HepG2 (cell line): ENCODE measurements around the gene NECAB2. TPM values are rescaled to one million over a fixed set of nuclear protein-coding genes. Genes with fewer than 3 reads are reported as not detected.

Experiments
- ATAC-seq: fragments of 200-7000 bp; cut with Tn5 transposase; 3 replicates; pipeline ENCODE4 v1.9.1; 2020; ENCODE audit warnings: mild to moderate bottlenecking, moderate library complexity
- BruUV-seq: library from RNA; stranded (reverse); fragments of 400-500 nt; replicated peaks from 2 replicates; lab custom pipeline; 2021; lab: Mats Ljungman, UMichigan
- CTCF ChIA-PET: fragments of 300-600 bp; formaldehyde crosslinking; extraction: SDS; loops from one replicate; lab custom pipeline; 2021; ENCODE audit warnings: low total read pairs, inconsistent platforms, low intra/inter-chr PET ratio; lab: Yijun Ruan, JAX
- POLR2A ChIA-PET: fragments of 350-600 bp; sonication (Branson Sonifier 250); formaldehyde crosslinking; loops from one replicate; lab custom pipeline; 2020; ENCODE audit warnings: antibody characterized with exemption, inconsistent platforms; lab: Yijun Ruan, JAX
- DNase-seq: peaks from one replicate; pipeline ENCODE4 v3.0.0-alpha.2; 2015; ENCODE audit warnings: low spot score
- FAIRE-seq: peaks from 3 replicates; lab custom pipeline; 2011; peaks lifted over from hg19 to GRCh38; lab: Jason Lieb, UNC
- H2AFZ ChIP-seq: one replicate; pipeline ENCODE4 v1.6.1; 2011; ENCODE audit warnings: low read length, inconsistent platforms
- H3K27ac ChIP-seq: fragments of 300-600 bp; 3 replicates; pipeline ENCODE4 v1.8.0; 2011; ENCODE audit warnings: mixed run types, mild to moderate bottlenecking, mixed read lengths, low read length, inconsistent platforms; ENCODE audit not compliant: insufficient read depth; ENCODE audit errors: extremely low read length
- H3K27me3 ChIP-seq, 2 experiments: fragments of 200-600 bp in 1 of 2; 2 replicates in 1 of 2; 3 replicates in 1 of 2; pipeline versions ENCODE4 v1.6.0 to v1.8.0; 2011; ENCODE audit warnings: low read length in 2 of 2, mild to moderate bottlenecking in 2 of 2, moderate library complexity in 2 of 2, inconsistent platforms in 1 of 2; ENCODE audit not compliant: insufficient read depth in 2 of 2, control insufficient read depth in 1 of 2
- H3K36me3 ChIP-seq, 2 experiments: fragments of 200-600 bp in 1 of 2; replicated peaks in 1 of 2; 2 replicates in 1 of 2; 3 replicates in 1 of 2; pipeline versions ENCODE4 v1.5.1 to v1.8.0; 2011; ENCODE audit warnings: low read length in 2 of 2, inconsistent platforms in 1 of 2; ENCODE audit not compliant: insufficient read depth in 2 of 2, control insufficient read depth in 1 of 2
- H3K4me1 ChIP-seq: 2 replicates; pipeline ENCODE4 v1.5.1; 2012; ENCODE audit warnings: low read length, inconsistent platforms; ENCODE audit not compliant: insufficient read depth
- H3K4me2 ChIP-seq: 2 replicates; pipeline ENCODE4 v1.6.0; 2011; ENCODE audit warnings: low read depth, low read length, inconsistent platforms
- H3K4me3 ChIP-seq, 3 experiments: fragments of 200-600 bp in 1 of 3; sonication (generic), shearing (Covaris generic) in 1 of 3; replicated peaks in 1 of 3; 2 replicates each; pipeline ENCODE4 v1.5.1; 2011 to 2016; ENCODE audit warnings: low read length in 3 of 3, inconsistent platforms in 2 of 3, low read depth in 2 of 3, mild to moderate bottlenecking in 2 of 3, control low read depth in 1 of 3, mixed read lengths in 1 of 3; ENCODE audit not compliant: insufficient read depth in 1 of 3
- H3K79me2 ChIP-seq: one replicate; pipeline ENCODE4 v1.6.1; 2011; ENCODE audit warnings: low read length, inconsistent platforms; ENCODE audit not compliant: insufficient read depth
- H3K9ac ChIP-seq: 2 replicates; pipeline ENCODE4 v1.6.0; 2011; ENCODE audit warnings: mild to moderate bottlenecking, low read depth, low read length, inconsistent platforms; ENCODE audit not compliant: insufficient read depth
- H3K9me3 ChIP-seq: 2 replicates; pipeline ENCODE4 v1.5.1; 2012; ENCODE audit warnings: mild to moderate bottlenecking, low read length
- H4K20me1 ChIP-seq: 2 replicates; pipeline ENCODE4 v1.6.0; 2011; ENCODE audit warnings: inconsistent platforms, mild to moderate bottlenecking, low read length, moderate library complexity; ENCODE audit not compliant: insufficient read depth
- CEBPG ChIP-seq: IDR thresholded peaks from 2 replicates; pipeline ENCODE4 v1.6.1; 2016
- JARID2 ChIP-seq: sonication (generic); formaldehyde crosslinking; IDR thresholded peaks from 2 replicates; pipeline ENCODE4 v1.8.1; 2023; ENCODE audit warnings: missing genetic modification reagents, inconsistent platforms; ENCODE audit not compliant: insufficient replicate concordance
- PATZ1 ChIP-seq: sonication (generic); formaldehyde crosslinking; IDR thresholded peaks from 2 replicates; pipeline ENCODE4 v1.4.0; 2020; ENCODE audit warnings: missing genetic modification reagents
- PHB2 ChIP-seq: fragments of 450-650 bp; IDR thresholded peaks from 2 replicates; pipeline ENCODE4 v1.6.1; 2018; ENCODE audit not compliant: partially characterized antibody
- RAD51 ChIP-seq: fragments of 450-650 bp; IDR thresholded peaks from 2 replicates; pipeline ENCODE4 v1.6.1; 2016; ENCODE audit warnings: borderline replicate concordance
- SOX6 ChIP-seq, 2 experiments: fragments of 450-650 bp in 1 of 2; sonication (generic) in 1 of 2; formaldehyde crosslinking in 1 of 2; IDR thresholded peaks; 2 replicates each; pipeline versions ENCODE4 v1.4.0 to v1.6.1; 2017 to 2020; ENCODE audit warnings: antibody characterized with exemption in 1 of 2, mild to moderate bottlenecking in 1 of 2, missing genetic modification reagents in 1 of 2
- ZNF282 ChIP-seq: fragments of 450-650 bp; IDR thresholded peaks from 2 replicates; pipeline ENCODE4 v1.6.1; 2018; ENCODE audit not compliant: partially characterized antibody
- ZNF629 ChIP-seq: sonication (generic); formaldehyde crosslinking; conservative IDR thresholded peaks from 2 replicates; pipeline ENCODE4 v1.5.0; 2020; ENCODE audit warnings: missing genetic modification reagents
- WGBS: methylation state at CpG from one replicate; pipeline ENCODE4 v1.1.6; 2017; ENCODE audit warnings: low lambda C conversion rate; 5-methylcytosine and 5-hydroxymethylcytosine counted together
- in situ Hi-C: cut with HindIII; loops from 2 replicates; pipeline ENCODE4 v1.10.0; 2017; ENCODE audit warnings: low pct_unique_long_range_greater_than_20kb; ENCODE audit not compliant: extremely low pct_ligation_motif_present
- intact Hi-C: fragments of 100-400 bp; cut with micrococcal nuclease; formaldehyde crosslinking; loops from one replicate; pipeline ENCODE4 v1.10.0; 2022; ENCODE audit not compliant: unreplicated experiment
- polyA plus RNA-seq, 8 experiments: library from polyadenylated mRNA; depleted of rRNA in 3 of 8; stranded (reverse) in 7 of 8; unstranded in 1 of 8; fragments of >200 nt; fragmentation: Illumina TruSeq in 4 of 8; extraction: Trizol in 4 of 8; gene quantifications; 2 replicates each; pipeline versions ENCODE4 v1.2.1 to v1.2.3, GENCODE V29; 2011 to 2016; ENCODE audit warnings: low read depth in 4 of 8, missing spikeins in 1 of 8, mixed read lengths in 1 of 8; ENCODE audit not compliant: insufficient read depth in 1 of 8
- total RNA-seq, 5 experiments: library from RNA; depleted of rRNA; stranded (reverse); fragments of >200 nt; fragmentation: Illumina TruSeq; extraction: Trizol; gene quantifications; 2 replicates each; pipeline ENCODE4 v1.2.3, GENCODE V29; 2016; ENCODE audit warnings: low read depth in 1 of 5
- TF ChIP-seq, protein P1 (sequence below): sonication (generic); formaldehyde crosslinking; conservative IDR thresholded peaks from 2 replicates; pipeline ENCODE4 v1.4.0; 2020; ENCODE audit warnings: missing genetic modification reagents
- TF ChIP-seq, protein P2 (sequence below): sonication (generic); formaldehyde crosslinking; IDR thresholded peaks from 2 replicates; pipeline ENCODE4 v1.8.0; 2022; ENCODE audit warnings: missing genetic modification reagents, mild to moderate bottlenecking, inconsistent platforms, borderline replicate concordance
- TF ChIP-seq, protein P3 (sequence below): sonication (generic); formaldehyde crosslinking; IDR thresholded peaks from 2 replicates; pipeline ENCODE4 v1.5.1; 2020; ENCODE audit warnings: mild to moderate bottlenecking, missing genetic modification reagents

Gene NECAB2
- total and polyA plus RNA-seq, 2 of the 13 experiments (the other 11 are each of a cell fraction or from before 2014, with no cell fraction given), result 0.21 to 0.49 TPM

GRCh38 chr16:84036982-84037425 lies 69.0 kb downstream of the NECAB2 start:
- TF ChIP-seq PATZ1 (CRISPR knock-in tag) (no peak), ZNF629 (CRISPR knock-in tag) (0 out of 2 replicates have a peak, but pooled peaks have one; percentile 32)
- Histone ChIP-seq H3K4me3 (no peak overlapping the region), H4K20me1 (no peaks in the 10 kb centered on the region), H3K36me3 (no peaks in the 10 kb centered on the region), H3K79me2 (no peaks in the 10 kb centered on the region), H3K9ac (no peak overlapping the region), H3K4me2 (no peak overlapping the region), H2AFZ (no peak overlapping the region), H3K27ac (no peak overlapping the region), H3K4me1 (no peaks in the 10 kb centered on the region), H3K27me3 (peaks cover 3 to 43% of the 10 kb centered on the region in 2 experiments; a peak in 3 of 5 replicates), H3K9me3 (no peaks in the 10 kb centered on the region)
- WGBS, result 58% methylated on average over 8 of the region's 8 CpGs
- intact Hi-C loops, result no loop called here
- POLR2A ChIA-PET, result no interaction called here
- in situ Hi-C loops, result no loop called here
- DNase-seq (no peak), FAIRE-seq (no peak), ATAC-seq (no peak)
- CTCF ChIA-PET, result no interaction called here
- no TSS peak for BruUV-seq

DNA sequence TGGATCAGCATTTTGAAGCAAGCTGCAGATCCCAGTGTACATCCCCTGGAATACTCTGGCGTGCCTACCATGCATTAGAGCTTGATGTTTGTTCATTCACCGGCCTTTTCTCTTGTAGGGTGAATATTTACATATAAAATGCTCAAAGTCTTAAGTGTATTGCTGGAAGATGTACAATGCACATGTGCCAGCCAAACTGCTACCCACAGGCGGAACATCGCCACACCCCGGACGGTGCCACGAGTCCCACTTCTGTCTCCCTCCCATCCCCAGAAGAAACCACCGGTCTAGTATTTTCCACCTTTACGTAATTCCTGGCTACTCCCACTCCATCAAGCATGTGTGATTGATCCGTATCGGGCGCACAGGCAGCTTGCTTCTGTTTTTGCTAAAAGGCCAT lies 70.4 kb downstream of the NECAB2 start:
- Histone ChIP-seq H3K79me2 (no peaks in the 10 kb centered on the region), H3K4me2 (no peak overlapping the region), H3K27ac (no peak overlapping the region), H4K20me1 (no peaks in the 10 kb centered on the region), H3K36me3 (no peaks in the 10 kb centered on the region), H3K9me3 (no peaks in the 10 kb centered on the region), H3K4me1 (peaks cover 13% of the 10 kb centered on the region), H2AFZ (no peak overlapping the region), H3K9ac (no peak overlapping the region), H3K4me3 (no peak overlapping the region), H3K27me3 (peaks cover 3 to 57% of the 10 kb centered on the region in 2 experiments; a peak in 3 of 5 replicates)
- in situ Hi-C loops (no loop called here), intact Hi-C loops (no loop called here)
- no TSS peak for BruUV-seq
- WGBS, result 70% methylated on average over 12 of the region's 12 CpGs
- POLR2A ChIA-PET, result no interaction called here
- DNase-seq, result no peak
- CTCF ChIA-PET, result no interaction called here
- no peak for FAIRE-seq
- ATAC-seq, result no peak
- TF ChIP-seq PHB2 (no peak), JARID2 (CRISPR knock-in tag) (no peak), SOX6 (IDR thresholded peaks at IDR 0.05) (no peak), SOX6 (CRISPR knock-in tag; IDR thresholded peaks at IDR 0.05) (no peak), CEBPG (CRISPR knock-in tag) (no peak), RAD51 (no peak), ZNF282 (no peak)
- TF ChIP-seq, protein P1, sequence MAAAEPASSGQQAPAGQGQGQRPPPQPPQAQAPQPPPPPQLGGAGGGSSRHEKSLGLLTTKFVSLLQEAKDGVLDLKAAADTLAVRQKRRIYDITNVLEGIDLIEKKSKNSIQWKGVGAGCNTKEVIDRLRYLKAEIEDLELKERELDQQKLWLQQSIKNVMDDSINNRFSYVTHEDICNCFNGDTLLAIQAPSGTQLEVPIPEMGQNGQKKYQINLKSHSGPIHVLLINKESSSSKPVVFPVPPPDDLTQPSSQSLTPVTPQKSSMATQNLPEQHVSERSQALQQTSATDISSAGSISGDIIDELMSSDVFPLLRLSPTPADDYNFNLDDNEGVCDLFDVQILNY, result no peak
- TF ChIP-seq, protein P2, sequence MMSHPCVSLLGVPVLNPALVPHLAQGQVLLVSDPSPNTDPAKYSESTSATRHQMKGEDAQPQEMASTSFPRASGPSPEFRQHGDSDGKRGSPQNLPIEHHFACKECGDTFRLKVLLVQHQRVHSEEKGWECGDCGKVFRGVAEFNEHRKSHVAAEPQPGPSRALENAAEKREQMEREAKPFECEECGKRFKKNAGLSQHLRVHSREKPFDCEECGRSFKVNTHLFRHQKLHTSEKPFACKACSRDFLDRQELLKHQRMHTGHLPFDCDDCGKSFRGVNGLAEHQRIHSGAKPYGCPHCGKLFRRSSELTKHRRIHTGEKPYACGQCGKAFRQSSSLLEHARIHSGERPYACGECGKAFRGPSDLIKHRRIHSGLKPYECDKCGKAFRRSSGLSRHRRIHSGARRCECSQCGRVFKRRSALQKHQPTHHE (CRISPR knock-in tag), result no peak
- TF ChIP-seq, protein P3, sequence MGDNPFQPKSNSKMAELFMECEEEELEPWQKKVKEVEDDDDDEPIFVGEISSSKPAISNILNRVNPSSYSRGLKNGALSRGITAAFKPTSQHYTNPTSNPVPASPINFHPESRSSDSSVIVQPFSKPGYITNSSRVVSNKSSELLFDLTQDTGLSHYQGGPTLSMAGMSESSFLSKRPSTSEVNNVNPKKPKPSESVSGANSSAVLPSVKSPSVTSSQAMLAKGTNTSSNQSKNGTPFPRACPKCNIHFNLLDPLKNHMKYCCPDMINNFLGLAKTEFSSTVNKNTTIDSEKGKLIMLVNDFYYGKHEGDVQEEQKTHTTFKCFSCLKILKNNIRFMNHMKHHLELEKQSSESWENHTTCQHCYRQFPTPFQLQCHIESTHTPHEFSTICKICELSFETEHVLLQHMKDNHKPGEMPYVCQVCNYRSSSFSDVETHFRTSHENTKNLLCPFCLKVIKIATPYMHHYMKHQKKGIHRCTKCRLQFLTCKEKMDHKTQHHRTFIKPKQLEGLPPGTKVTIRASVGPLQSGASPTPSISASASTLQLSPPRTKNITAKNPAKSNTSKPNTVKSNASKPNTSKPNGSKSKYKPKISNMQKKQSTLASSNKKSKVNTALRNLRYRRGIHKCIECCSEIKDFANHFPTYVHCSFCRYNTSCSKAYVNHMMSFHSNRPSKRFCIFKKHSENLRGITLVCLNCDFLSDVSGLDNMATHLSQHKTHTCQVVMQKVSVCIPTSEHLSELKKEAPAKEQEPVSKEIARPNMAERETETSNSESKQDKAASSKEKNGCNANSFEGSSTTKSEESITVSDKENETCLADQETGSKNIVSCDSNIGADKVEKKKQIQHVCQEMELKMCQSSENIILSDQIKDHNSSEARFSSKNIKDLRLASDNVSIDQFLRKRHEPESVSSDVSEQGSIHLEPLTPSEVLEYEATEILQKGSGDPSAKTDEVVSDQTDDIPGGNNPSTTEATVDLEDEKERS (CRISPR knock-in tag), result no peak
